Kidney epithelial cell (primary cell): ENCODE results near the gene NTN5. TPM values are rescaled to one million over a fixed set of nuclear protein-coding genes. Genes with fewer than 3 reads are reported as not detected.

Experiments used
- DNase-seq: peaks from one replicate; pipeline ENCODE4 v3.0.0-alpha.2; 2010; ENCODE audit warnings: low read depth
- H3K27me3 ChIP-seq: 2 replicates; pipeline ENCODE4 v1.6.0; 2011; ENCODE audit warnings: low read length; ENCODE audit not compliant: control insufficient read depth, insufficient read depth
- H3K36me3 ChIP-seq: 2 replicates; pipeline ENCODE4 v1.5.1; 2011; ENCODE audit warnings: low read length; ENCODE audit not compliant: control insufficient read depth, insufficient read depth
- H3K4me3 ChIP-seq: 2 replicates; pipeline ENCODE4 v1.5.1; 2011; ENCODE audit warnings: low read depth, mild to moderate bottlenecking, control low read depth, low read length
- total RNA-seq: library from RNA; depleted of rRNA; stranded (reverse); fragments of >200 nt; gene quantifications from 2 replicates; pipeline ENCODE4 v1.2.3, GENCODE V29; 2015
- TF ChIP-seq, protein P1 (sequence below): IDR thresholded peaks from 2 replicates; pipeline ENCODE4 v1.5.1; 2011; ENCODE audit warnings: mild to moderate bottlenecking, moderate library complexity, low read length, control low read depth, inconsistent platforms; ENCODE audit not compliant: insufficient read depth, poor library complexity, severe bottlenecking

The NTN5 gene
- total RNA-seq, 1 donor from 2014 or later = not detected

DNA sequence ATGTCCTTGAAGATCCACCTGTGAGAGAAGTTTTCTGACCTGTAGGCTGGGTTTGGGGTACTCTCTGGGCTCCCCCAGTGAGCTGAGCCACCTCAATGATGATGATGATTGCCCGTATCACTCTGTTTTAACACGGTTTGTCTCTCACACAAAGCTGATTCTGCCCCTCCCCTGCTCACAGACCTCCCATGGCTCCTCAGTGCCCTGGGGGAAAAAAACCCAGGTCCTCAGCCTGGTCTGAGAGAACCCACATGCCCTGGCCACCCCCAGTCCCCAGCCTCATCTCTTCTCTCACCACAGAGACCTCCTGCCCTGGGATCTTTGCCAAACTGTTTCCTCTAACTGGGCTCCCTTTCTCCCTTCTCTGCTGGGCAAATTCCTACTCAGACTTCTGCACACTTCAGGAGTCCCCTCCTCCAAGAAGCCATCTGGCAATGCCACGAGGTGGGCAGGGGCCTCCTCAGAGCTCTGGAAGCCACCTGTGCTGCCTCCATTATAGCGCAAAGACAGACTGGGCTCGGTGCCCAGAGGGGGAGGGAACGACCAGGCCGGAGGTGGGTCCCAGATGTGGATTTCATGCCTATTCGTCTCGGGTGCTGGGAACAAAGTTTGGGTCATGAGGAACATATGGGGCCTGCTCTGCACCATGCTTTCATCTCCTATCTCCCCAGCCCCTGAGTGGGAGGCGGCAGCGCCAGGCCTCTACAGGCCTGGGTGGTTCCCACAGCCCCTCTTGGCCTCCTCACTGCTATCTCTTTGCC is 18.3 kb downstream of the NTN5 start:
- no peaks in the 10 kb centered on the region for H3K27me3 ChIP-seq
- TF ChIP-seq, protein P1, sequence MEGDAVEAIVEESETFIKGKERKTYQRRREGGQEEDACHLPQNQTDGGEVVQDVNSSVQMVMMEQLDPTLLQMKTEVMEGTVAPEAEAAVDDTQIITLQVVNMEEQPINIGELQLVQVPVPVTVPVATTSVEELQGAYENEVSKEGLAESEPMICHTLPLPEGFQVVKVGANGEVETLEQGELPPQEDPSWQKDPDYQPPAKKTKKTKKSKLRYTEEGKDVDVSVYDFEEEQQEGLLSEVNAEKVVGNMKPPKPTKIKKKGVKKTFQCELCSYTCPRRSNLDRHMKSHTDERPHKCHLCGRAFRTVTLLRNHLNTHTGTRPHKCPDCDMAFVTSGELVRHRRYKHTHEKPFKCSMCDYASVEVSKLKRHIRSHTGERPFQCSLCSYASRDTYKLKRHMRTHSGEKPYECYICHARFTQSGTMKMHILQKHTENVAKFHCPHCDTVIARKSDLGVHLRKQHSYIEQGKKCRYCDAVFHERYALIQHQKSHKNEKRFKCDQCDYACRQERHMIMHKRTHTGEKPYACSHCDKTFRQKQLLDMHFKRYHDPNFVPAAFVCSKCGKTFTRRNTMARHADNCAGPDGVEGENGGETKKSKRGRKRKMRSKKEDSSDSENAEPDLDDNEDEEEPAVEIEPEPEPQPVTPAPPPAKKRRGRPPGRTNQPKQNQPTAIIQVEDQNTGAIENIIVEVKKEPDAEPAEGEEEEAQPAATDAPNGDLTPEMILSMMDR = no peak
- H3K36me3 ChIP-seq = no peaks in the 10 kb centered on the region
- DNase-seq = no peak
- no peak overlapping the region for H3K4me3 ChIP-seq

DNA sequence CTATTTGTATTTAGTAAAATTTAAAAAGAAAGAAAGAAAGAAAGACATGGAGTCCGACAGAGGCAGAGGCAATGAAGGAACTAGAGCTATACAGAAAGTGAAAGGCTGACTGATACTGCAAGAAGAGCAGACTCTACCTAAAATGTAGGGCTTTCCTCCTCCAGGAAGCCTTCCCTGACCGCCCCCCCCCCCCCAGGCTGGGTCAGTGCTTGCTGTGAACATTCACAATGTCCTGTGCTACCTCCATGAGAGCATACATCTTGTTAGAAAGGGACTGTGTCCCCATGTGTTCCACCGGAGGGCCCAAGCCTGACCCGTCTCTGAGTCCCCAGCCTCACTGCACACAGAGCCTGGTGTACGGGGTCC is 21.2 kb downstream of the NTN5 start:
- TF ChIP-seq, protein P1 = no peak
- DNase-seq = no peak
- no peak overlapping the region for H3K4me3 ChIP-seq
- H3K27me3 ChIP-seq = no peaks in the 10 kb centered on the region
- no peaks in the 10 kb centered on the region for H3K36me3 ChIP-seq

DNA sequence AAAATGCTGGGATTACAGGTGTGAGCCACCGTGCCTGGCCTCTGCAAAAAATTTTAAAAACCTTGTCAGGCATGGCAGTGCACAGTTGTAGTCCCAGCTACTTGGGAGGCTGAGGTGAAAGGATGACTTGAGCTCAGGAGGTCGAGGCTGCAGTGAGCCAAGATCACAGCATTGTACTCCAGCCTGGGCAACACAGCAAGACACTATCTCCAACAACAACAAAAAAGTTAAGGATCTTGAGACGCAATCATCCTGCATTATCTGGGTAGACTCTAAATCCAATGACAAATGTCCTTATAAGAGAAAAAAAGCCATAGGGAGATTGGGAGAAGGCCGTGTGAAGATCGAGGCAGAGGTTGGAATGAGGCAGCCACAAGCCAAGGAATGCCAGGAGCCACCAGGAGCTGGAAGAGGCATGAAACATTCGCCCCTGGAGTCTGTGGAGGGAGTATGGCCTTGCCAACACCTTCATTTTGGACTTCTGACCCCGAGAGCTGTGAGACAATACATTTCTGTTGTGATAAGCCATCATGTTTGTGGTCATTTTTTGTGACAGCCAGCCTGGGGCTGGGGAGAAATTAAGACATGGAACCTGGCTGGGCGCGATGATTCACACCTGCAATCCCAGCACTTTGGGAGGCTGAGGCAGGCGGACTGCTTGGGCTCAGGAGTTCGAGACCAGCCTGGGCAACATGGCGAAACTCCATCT is 21.7 kb downstream of the NTN5 start:
- Histone ChIP-seq H3K27me3 (no peaks in the 10 kb centered on the region), H3K36me3 (no peaks in the 10 kb centered on the region), H3K4me3 (no peak overlapping the region)
- TF ChIP-seq, protein P1 = no peak
- DNase-seq = no peak

DNA sequence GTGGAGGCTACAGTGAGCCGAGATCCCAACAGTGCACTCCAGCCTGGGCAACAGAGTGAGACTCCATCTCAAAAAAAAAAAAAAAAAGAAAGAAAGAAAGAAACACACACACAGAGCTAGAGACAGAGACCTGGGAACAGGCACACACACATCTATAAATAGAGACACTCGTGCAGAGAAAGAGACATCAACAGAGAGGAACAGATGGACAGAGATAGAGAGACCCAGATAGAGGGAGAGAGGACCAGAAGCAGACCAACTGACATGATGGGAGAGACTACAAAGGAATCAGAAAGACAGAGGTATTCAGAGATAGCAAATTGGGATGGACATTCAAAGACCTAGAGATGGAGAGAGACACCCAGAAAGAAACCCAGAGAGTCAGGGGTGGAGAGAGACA is 24.7 kb downstream of the NTN5 start:
- no peak for DNase-seq
- TF ChIP-seq, protein P1 = no peak

DNA sequence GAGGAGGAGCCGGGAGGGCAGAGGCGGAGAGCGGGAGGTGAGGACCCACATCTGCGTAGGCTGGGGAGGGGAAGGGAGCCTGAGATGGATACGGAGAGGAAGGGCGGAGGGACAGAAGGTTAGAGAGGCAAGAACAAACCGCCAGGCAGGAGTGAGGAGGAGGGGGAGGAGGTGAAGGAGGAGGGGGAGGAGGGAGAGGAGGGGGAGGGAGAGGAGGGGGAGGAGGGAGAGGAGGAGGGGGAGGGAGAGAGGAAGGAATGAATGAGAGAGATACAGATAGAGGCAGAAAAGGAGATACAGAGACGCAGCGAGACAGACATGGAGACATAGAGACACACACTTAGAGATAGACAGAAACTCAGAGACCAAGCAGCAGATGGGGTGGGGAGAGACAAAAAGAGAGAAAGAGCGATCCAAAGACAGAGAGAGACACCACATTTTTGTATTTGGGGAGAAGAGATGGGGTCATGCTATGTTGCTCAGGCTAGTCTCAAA is 26.0 kb downstream of the NTN5 start:
- Histone ChIP-seq H3K27me3 (no peaks in the 10 kb centered on the region), H3K4me3 (no peak overlapping the region), H3K36me3 (no peaks in the 10 kb centered on the region)
- DNase-seq = no peak
- TF ChIP-seq, protein P1 = no peak

More for the DNA sequence above, 24.7 kb downstream of the NTN5 start:
- Histone ChIP-seq H3K4me3 (no peak overlapping the region), H3K36me3 (no peaks in the 10 kb centered on the region), H3K27me3 (no peaks in the 10 kb centered on the region)
